Measurements from ENCODE around the gene MTFR1L. TPM values are rescaled to one million over a fixed set of nuclear protein-coding genes. Genes with fewer than 3 reads are reported as not detected.

Gene MTFR1L
- total RNA-seq, 6 experiments from 2014 or later = 30.8 to 48.9 (median 43.3) TPM

- no peaks in the 10 kb centered on the region for H3K36me3 ChIP-seq
- TF ChIP-seq POLR2A (IDR thresholded peaks at IDR 0.05) (no peak), CTCF (IDR thresholded peaks at IDR 0.05) (no peak)
- no peaks in the 10 kb centered on the region for H3K27me3 ChIP-seq
- H3K4me1 ChIP-seq = no peaks in the 10 kb centered on the region
- H3K4me3 ChIP-seq = no peak overlapping the region
- 93% methylated on average over 3 of the region's 3 CpGs for WGBS (ENCODE audit: insufficient coverage, low coverage, low lambda C conversion rate, missing lambda C conversion rate)
- H3K27ac ChIP-seq = no peak overlapping the region
- H3K9me3 ChIP-seq = no peaks in the 10 kb centered on the region
- ATAC-seq (no peak), DNase-seq (no peak)
- intact Hi-C loops (cut with DNase I) = no loop called here
Observed at GRCh38 chr1:25844536-25845337, 25.0 kb downstream of the MTFR1L start.

GRCh38 chr1:25845664-25846063 lies 25.9 kb downstream of the MTFR1L start:
- no peak for ATAC-seq
- Histone ChIP-seq H3K4me3 (no peak overlapping the region), H3K27ac (no peak overlapping the region), H3K36me3 (no peaks in the 10 kb centered on the region), H3K27me3 (no peaks in the 10 kb centered on the region), H3K4me1 (no peaks in the 10 kb centered on the region), H3K9me3 (no peaks in the 10 kb centered on the region)
- intact Hi-C loops (cut with DNase I) = no loop called here
- DNase-seq = no peak
- TF ChIP-seq POLR2A (IDR thresholded peaks at IDR 0.05) = no peak
- 72% methylated on average over 5 of the region's 5 CpGs for WGBS (ENCODE audit: insufficient coverage, low coverage, low lambda C conversion rate, missing lambda C conversion rate)

- DNase-seq = no peak
- WGBS (ENCODE audit: insufficient coverage, low coverage, low lambda C conversion rate, missing lambda C conversion rate) = 72% methylated on average over 4 of the region's 4 CpGs
- no peaks in the 10 kb centered on the region for H3K9me3 ChIP-seq
- intact Hi-C loops (cut with DNase I) = no loop called here
- ATAC-seq = no peak
- H3K27me3 ChIP-seq = no peaks in the 10 kb centered on the region
- H3K4me3 ChIP-seq = no peak overlapping the region
- TF ChIP-seq CTCF (IDR thresholded peaks at IDR 0.05) = no peak
- TF ChIP-seq POLR2A (IDR thresholded peaks at IDR 0.05) = no peak
- H3K36me3 ChIP-seq = no peaks in the 10 kb centered on the region
- H3K27ac ChIP-seq = no peak overlapping the region
- no peaks in the 10 kb centered on the region for H3K4me1 ChIP-seq
Observed at GRCh38 chr1:25847929-25848328, 28.2 kb downstream of the MTFR1L start.

DNA sequence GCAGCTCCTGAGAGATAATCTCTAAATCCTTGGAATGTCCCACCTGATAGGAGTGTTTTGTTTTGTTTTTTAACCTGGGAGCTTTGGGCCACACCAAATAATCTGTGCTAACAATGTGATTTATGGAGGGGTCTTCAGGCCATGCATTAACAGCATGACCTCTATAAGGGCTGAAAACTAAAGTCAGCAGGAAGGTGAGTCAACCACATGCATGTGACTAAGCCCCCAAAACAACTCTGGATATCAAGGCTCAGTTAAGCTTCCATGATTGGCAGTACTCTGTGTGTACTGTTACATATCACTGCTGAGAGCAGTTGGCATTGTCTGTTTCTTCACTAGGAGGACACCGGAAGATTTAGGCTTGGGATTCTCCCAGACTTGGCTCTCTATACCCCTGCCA lies 28.8 kb downstream of the MTFR1L start:
- no peak for ATAC-seq
- WGBS (ENCODE audit: insufficient coverage, low coverage, low lambda C conversion rate, missing lambda C conversion rate) = no CpG with 5 or more reads among the region's 1 CpG
- H3K27me3 ChIP-seq = no peaks in the 10 kb centered on the region
- no peak for DNase-seq
- H3K4me3 ChIP-seq = no peak overlapping the region
- no peaks in the 10 kb centered on the region for H3K36me3 ChIP-seq
- no peaks in the 10 kb centered on the region for H3K9me3 ChIP-seq
- H3K4me1 ChIP-seq = no peaks in the 10 kb centered on the region
- intact Hi-C loops (cut with DNase I) = no loop called here
- H3K27ac ChIP-seq = no peak overlapping the region
- TF ChIP-seq CTCF (IDR thresholded peaks at IDR 0.05) (no peak), POLR2A (IDR thresholded peaks at IDR 0.05) (no peak)

DNA sequence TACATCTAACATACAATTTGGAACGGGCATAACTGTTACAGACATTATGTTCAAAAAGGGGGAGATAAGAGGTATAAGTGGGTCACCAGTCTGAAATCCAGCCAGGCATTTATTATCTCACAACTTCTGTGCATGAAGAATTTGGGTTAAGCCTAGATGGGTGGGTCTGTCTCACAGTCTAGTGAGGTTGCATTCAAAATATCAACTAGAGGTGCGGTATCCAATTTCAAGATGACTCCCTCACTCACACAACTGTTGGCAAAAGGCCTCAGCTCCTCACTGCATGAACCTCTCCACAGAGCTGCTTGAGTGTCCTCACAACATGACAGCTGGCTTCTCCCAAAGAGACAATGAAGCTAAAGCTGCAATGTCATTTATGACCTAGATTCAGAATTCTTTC lies 34.8 kb downstream of the MTFR1L start:
- TF ChIP-seq POLR2A (IDR thresholded peaks at IDR 0.05) (no peak), CTCF (IDR thresholded peaks at IDR 0.05) (no peak)
- H3K4me1 ChIP-seq = no peaks in the 10 kb centered on the region
- DNase-seq (no peak), ATAC-seq (no peak)
- intact Hi-C loops (cut with DNase I) = no loop called here
- 86% methylated on average over 2 of the region's 2 CpGs for WGBS (ENCODE audit: insufficient coverage, low coverage, low lambda C conversion rate, missing lambda C conversion rate)
- H3K9me3 ChIP-seq = no peaks in the 10 kb centered on the region
- no peak overlapping the region for H3K27ac ChIP-seq
- no peak overlapping the region for H3K4me3 ChIP-seq
- no peaks in the 10 kb centered on the region for H3K36me3 ChIP-seq
- no peaks in the 10 kb centered on the region for H3K27me3 ChIP-seq
